NCI-H146 treated with DMSO at 0.1 percent for 48 hours (cell line): ENCODE measurements around the gene XYLT1.
"Not testable (repeated sequence)": the region's sequence is repeated elsewhere in the genome, so short reads cannot be mapped to it uniquely, and the experiment has no call there.

Experiments used
- DNase-seq: peaks from one replicate; lab custom pipeline; 2025; ENCODE audit not compliant: unreplicated experiment; lab: John Stamatoyannopoulos, UW

The XYLT1 gene

GRCh38 chr16:17491140-17491662 lies 20.4 kb upstream of the XYLT1 start:
- DNase-seq, result no peak

- DNase-seq, result no peak
Measured at GRCh38 chr16:17488506-17488905, 17.7 kb upstream of the XYLT1 start.

GRCh38 chr16:17483351-17483750 lies 12.6 kb upstream of the XYLT1 start:
- DNase-seq, result no peak

- not testable (repeated sequence) for DNase-seq
Measured at GRCh38 chr16:17482341-17482740, 11.6 kb upstream of the XYLT1 start.

GRCh38 chr16:17481736-17482135 lies 11.0 kb upstream of the XYLT1 start:
- DNase-seq, result no peak

- not testable (repeated sequence) for DNase-seq
Measured at GRCh38 chr16:17477260-17477545, 6.4 kb upstream of the XYLT1 start.

- DNase-seq, result no peak
Measured at GRCh38 chr16:17476414-17477259, 5.9 kb upstream of the XYLT1 start.

GRCh38 chr16:17475104-17475503 lies 4.3 kb upstream of the XYLT1 start:
- no peak for DNase-seq

- no peak for DNase-seq
Measured at GRCh38 chr16:17474572-17474971, 3.8 kb upstream of the XYLT1 start.

GRCh38 chr16:17474037-17474436 lies 3.3 kb upstream of the XYLT1 start:
- DNase-seq, result no peak

- DNase-seq, result no peak
Measured at GRCh38 chr16:17471719-17472461, 1.1 kb upstream of the XYLT1 start.

GRCh38 chr16:17470182-17470907 lies 415 bp downstream of the XYLT1 start:
- DNase-seq, result no peak

GRCh38 chr16:17469741-17470181 lies 999 bp downstream of the XYLT1 start:
- no peak for DNase-seq

- DNase-seq, result no peak
Measured at GRCh38 chr16:17469011-17469740, 1.6 kb downstream of the XYLT1 start.

- DNase-seq, result no peak
Measured at GRCh38 chr16:17468611-17469010, 2.1 kb downstream of the XYLT1 start.

- no peak for DNase-seq
Measured at GRCh38 chr16:17467923-17468540, 2.7 kb downstream of the XYLT1 start.

GRCh38 chr16:17466876-17467275 lies 3.9 kb downstream of the XYLT1 start:
- DNase-seq, result no peak

- no peak for DNase-seq
Measured at GRCh38 chr16:17465460-17465859, 5.3 kb downstream of the XYLT1 start.

GRCh38 chr16:17463335-17463734 lies 7.4 kb downstream of the XYLT1 start:
- no peak for DNase-seq

- DNase-seq, result no peak
Measured at GRCh38 chr16:17461951-17462729, 8.6 kb downstream of the XYLT1 start.
